Type B pancreatic cell (in vitro differentiated cells): ENCODE results near the gene MIAT. TPM values are rescaled to one million over a fixed set of nuclear protein-coding genes. Genes with fewer than 3 reads are reported as not detected.

Experiments used
- DNase-seq: peaks from one replicate; pipeline ENCODE4 v3.0.0; 2021; ENCODE audit warnings: mixed read lengths; ENCODE audit not compliant: unreplicated experiment; ENCODE audit errors: extremely low spot score
- H3K27ac Mint-ChIP-seq: 2 replicates; pipeline ENCODE4 v1.8.0; 2021; ENCODE audit warnings: mild to moderate bottlenecking, mixed read lengths
- H3K27me3 Mint-ChIP-seq: 2 replicates; pipeline ENCODE4 v1.8.0; 2021; ENCODE audit warnings: mixed read lengths
- H3K36me3 Mint-ChIP-seq: 2 replicates; pipeline ENCODE4 v1.8.0; 2021; ENCODE audit warnings: mixed read lengths
- H3K4me1 Mint-ChIP-seq: one replicate; pipeline ENCODE4 v1.8.0; 2021; ENCODE audit warnings: mixed read lengths; ENCODE audit not compliant: unreplicated experiment
- H3K4me3 Mint-ChIP-seq: 2 replicates; pipeline ENCODE4 v1.8.0; 2021; ENCODE audit warnings: mild to moderate bottlenecking, mixed read lengths
- H3K9me3 Mint-ChIP-seq: 2 replicates; pipeline ENCODE4 v1.8.0; 2021; ENCODE audit warnings: mixed read lengths
- CTCF ChIP-seq: fragments of 200-600 bp; sonication (generic); conservative IDR thresholded peaks from 2 replicates; pipeline ENCODE4 v1.5.0; 2021; ENCODE audit warnings: antibody characterized with exemption, mild to moderate bottlenecking
- total RNA-seq: library from RNA; stranded (reverse); gene quantifications from 2 replicates; pipeline ENCODE4 v1.2.1, GENCODE V29; 2021; ENCODE audit warnings: low replicate concordance

Gene MIAT
- total RNA-seq, 1 donor from 2014 or later = 12.2 TPM

GRCh38 chr22:26623984-26624383 is 33.4 kb upstream of the MIAT start:
- Mint-ChIP-seq H3K4me1 (peaks cover 5% of the 10 kb centered on the region), H3K27ac (no peak overlapping the region), H3K9me3 (no peaks in the 10 kb centered on the region), H3K36me3 (no peaks in the 10 kb centered on the region), H3K4me3 (no peak overlapping the region), H3K27me3 (peaks cover 26% of the 10 kb centered on the region)
- no peak for DNase-seq
- no peak for TF ChIP-seq CTCF

- H3K27me3 Mint-ChIP-seq = peaks cover 26% of the 10 kb centered on the region
Observed at GRCh38 chr22:26624803-26625202, 32.6 kb upstream of the MIAT start.

GRCh38 chr22:26629988-26630761 is 27.2 kb upstream of the MIAT start:
- H3K36me3 Mint-ChIP-seq = no peaks in the 10 kb centered on the region
- no peak overlapping the region for H3K4me3 Mint-ChIP-seq
- TF ChIP-seq CTCF = no peak
- DNase-seq = no peak
- no peaks in the 10 kb centered on the region for H3K4me1 Mint-ChIP-seq
- no peaks in the 10 kb centered on the region for H3K9me3 Mint-ChIP-seq
- no peak overlapping the region for H3K27ac Mint-ChIP-seq
- peaks cover 15% of the 10 kb centered on the region for H3K27me3 Mint-ChIP-seq

More at GRCh38 chr22:26624803-26625202, 32.6 kb upstream of the MIAT start:
- Mint-ChIP-seq H3K4me3 (no peak overlapping the region), H3K27ac (no peak overlapping the region), H3K36me3 (no peaks in the 10 kb centered on the region), H3K4me1 (peaks cover 4% of the 10 kb centered on the region), H3K9me3 (no peaks in the 10 kb centered on the region)
- no peak for DNase-seq
- no peak for TF ChIP-seq CTCF

GRCh38 chr22:26631282-26631681 is 26.1 kb upstream of the MIAT start:
- H3K36me3 Mint-ChIP-seq = no peaks in the 10 kb centered on the region
- H3K4me1 Mint-ChIP-seq = no peaks in the 10 kb centered on the region
- DNase-seq = no peak
- no peak for TF ChIP-seq CTCF
- H3K4me3 Mint-ChIP-seq = no peak overlapping the region
- H3K9me3 Mint-ChIP-seq = no peaks in the 10 kb centered on the region
- H3K27ac Mint-ChIP-seq = no peak overlapping the region
- peaks cover 15% of the 10 kb centered on the region for H3K27me3 Mint-ChIP-seq

GRCh38 chr22:26632422-26633155 is 24.8 kb upstream of the MIAT start:
- no peak for DNase-seq
- Mint-ChIP-seq H3K9me3 (no peaks in the 10 kb centered on the region), H3K27ac (no peak overlapping the region), H3K27me3 (peaks cover 18% of the 10 kb centered on the region), H3K4me1 (no peaks in the 10 kb centered on the region), H3K4me3 (no peak overlapping the region), H3K36me3 (no peaks in the 10 kb centered on the region)
- no peak for TF ChIP-seq CTCF
